ENCODE results near the gene GAS6.
"Not testable (repeated sequence)": the region's sequence is repeated elsewhere in the genome, so short reads cannot be mapped to it uniquely, and the experiment has no call there.

GAS6 gene

GRCh38 chr13:113863524-113864272 lies at the start of gene GAS6:
Gene GAS6 (minus strand): TSS chr13:113864076. CDS start chr13:113863920, 156 bp downstream.
- H3K27me3 Mint-ChIP-seq, result peaks cover 37% of the 10 kb centered on the region
- H3K27ac Mint-ChIP-seq, result no peak within 1 kb of the TSS
- peaks cover 17% of the 10 kb centered on the region for H3K4me1 Mint-ChIP-seq
- DNase-seq (ENCODE audit: low spot score in 2 of 2) (peak in 1 of 2 donors; percentile 39), ATAC-seq (ENCODE audit: low read depth) (peak; percentile 53)
- peaks cover 6% of the 10 kb centered on the region for H3K9me3 Mint-ChIP-seq
- H3K4me3 Mint-ChIP-seq, result peak within 1 kb of the TSS; percentile 82
- peaks cover 4% of the 10 kb centered on the region for H3K36me3 Mint-ChIP-seq

- not testable (repeated sequence) for DNase-seq (ENCODE audit: low spot score in 2 of 2); H3K36me3 Mint-ChIP-seq; H3K4me1 Mint-ChIP-seq; H3K27ac Mint-ChIP-seq; H3K9me3 Mint-ChIP-seq; ATAC-seq (ENCODE audit: low read depth); H3K4me3 Mint-ChIP-seq
- H3K27me3 Mint-ChIP-seq, result peaks cover 26% of the 10 kb centered on the region
Measured at GRCh38 chr13:113913408-113913807, 49.5 kb upstream of the GAS6 start.

DNA sequence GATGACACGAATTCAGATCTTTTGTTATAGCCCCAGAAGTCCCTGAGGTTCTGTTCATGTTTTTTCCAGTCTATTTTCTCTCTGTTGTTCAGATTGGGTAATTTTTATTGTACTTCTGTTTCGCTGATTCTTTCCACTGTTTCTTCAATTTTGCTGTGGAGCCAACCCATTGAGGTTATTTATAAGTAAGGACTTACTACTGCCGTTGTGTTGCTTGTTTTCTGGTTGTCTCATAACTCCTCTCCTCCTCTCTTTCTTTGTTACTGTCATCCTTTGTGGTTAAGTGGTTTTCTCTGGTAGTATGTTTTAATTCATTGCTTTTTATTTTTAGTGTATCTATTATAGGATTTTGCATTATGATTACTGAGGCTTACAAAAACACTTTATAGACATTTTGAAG lies 48.7 kb upstream of the GAS6 start:
- H3K27ac Mint-ChIP-seq, result no peak overlapping the region
- ATAC-seq (ENCODE audit: low read depth), result no peak

DNA sequence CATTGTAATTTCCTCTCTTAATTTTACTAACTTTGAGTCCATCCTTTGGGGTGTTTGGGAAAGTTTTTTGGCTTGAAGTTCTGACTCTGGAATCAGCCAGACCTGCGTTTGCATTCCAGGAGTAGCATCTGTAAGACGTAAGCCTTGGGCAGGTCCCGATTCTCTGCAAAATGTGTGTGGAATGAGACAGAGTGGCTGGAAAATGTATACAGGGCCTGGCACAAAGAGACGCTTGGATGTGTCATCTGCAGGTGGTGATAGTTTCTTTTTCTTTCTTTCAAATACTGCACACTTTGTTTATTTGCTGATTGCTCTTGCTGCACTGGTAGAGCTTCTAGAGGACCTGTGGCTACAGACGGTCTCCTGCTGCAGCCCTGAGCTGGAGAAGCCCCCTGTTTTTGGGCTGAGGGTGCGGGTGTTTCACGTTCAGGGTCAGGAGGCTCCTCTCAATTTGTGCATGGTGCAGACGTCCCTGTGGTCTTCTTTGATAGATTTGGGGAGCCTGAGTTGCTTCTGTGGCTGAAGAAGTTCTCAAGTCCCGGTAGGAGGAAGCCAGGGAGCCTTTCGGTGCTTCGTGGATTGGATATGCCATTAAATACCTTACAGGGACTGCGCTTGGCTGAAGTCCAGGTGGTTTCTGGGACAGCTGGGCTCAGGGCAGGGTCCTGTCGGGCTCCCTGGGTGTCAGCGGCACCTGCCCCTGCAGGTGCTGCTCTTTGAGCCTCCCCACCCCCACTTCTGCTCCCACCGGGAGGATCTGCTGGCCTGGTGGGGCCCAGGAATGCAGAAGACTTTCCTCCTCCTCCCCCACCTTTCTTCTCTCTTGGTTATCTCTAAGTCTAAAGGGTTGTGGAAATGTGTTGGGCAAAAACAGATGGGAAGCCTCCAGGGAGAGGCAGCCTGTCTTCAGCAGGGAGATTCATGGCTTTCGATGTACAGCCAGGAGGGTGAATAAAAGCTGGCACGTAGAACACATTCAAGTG lies 44.0 kb upstream of the GAS6 start:
- ATAC-seq (ENCODE audit: low read depth), result no peak
- peaks cover 8% of the 10 kb centered on the region for H3K4me1 Mint-ChIP-seq
- H3K27ac Mint-ChIP-seq, result no peak overlapping the region
- H3K27me3 Mint-ChIP-seq, result peaks cover 11% of the 10 kb centered on the region
- peaks cover 6% of the 10 kb centered on the region for H3K9me3 Mint-ChIP-seq
- H3K36me3 Mint-ChIP-seq, result peaks cover 4% of the 10 kb centered on the region
- H3K4me3 Mint-ChIP-seq, result no peak overlapping the region
- no peak for DNase-seq (ENCODE audit: low spot score in 2 of 2)

More for the DNA sequence above, 48.7 kb upstream of the GAS6 start:
- Mint-ChIP-seq H3K4me3 (no peak overlapping the region), H3K4me1 (peaks cover 7% of the 10 kb centered on the region), H3K9me3 (peaks cover 6% of the 10 kb centered on the region), H3K27me3 (peaks cover 26% of the 10 kb centered on the region), H3K36me3 (peaks cover 8% of the 10 kb centered on the region)
- no peak for DNase-seq (ENCODE audit: low spot score in 2 of 2)

GRCh38 chr13:113906571-113906970 lies 42.7 kb upstream of the GAS6 start:
- Mint-ChIP-seq H3K4me1 (peaks cover 8% of the 10 kb centered on the region), H3K9me3 (no peaks in the 10 kb centered on the region), H3K27ac (no peak overlapping the region), H3K27me3 (peaks cover 7% of the 10 kb centered on the region), H3K36me3 (no peaks in the 10 kb centered on the region), H3K4me3 (no peak overlapping the region)
- DNase-seq (ENCODE audit: low spot score in 2 of 2), result no peak
- ATAC-seq (ENCODE audit: low read depth), result no peak

DNA sequence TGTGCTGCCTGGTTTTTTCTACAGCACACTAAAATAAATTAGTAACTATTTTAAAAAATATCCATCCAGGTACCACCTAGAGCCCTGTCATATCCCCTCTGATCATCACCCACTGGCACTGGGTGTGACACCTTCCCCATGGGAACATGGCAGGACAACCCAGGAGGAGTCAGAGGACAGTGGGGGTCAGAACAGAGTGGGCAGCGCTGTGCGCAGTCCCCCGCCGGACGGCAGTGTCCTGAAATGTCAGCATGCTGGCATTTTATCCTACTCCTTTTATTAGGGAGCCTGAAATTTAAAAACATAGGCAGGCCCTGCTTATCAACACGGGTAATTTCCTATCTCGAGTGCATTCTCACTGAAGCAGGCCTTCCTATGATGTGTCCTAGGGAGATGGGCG lies 42.1 kb upstream of the GAS6 start:
- Mint-ChIP-seq H3K36me3 (no peaks in the 10 kb centered on the region), H3K4me3 (no peak overlapping the region), H3K27ac (no peak overlapping the region), H3K9me3 (no peaks in the 10 kb centered on the region), H3K27me3 (peaks cover 7% of the 10 kb centered on the region), H3K4me1 (peaks cover 8% of the 10 kb centered on the region)
- ATAC-seq (ENCODE audit: low read depth) (no peak), DNase-seq (ENCODE audit: low spot score in 2 of 2) (no peak)

DNA sequence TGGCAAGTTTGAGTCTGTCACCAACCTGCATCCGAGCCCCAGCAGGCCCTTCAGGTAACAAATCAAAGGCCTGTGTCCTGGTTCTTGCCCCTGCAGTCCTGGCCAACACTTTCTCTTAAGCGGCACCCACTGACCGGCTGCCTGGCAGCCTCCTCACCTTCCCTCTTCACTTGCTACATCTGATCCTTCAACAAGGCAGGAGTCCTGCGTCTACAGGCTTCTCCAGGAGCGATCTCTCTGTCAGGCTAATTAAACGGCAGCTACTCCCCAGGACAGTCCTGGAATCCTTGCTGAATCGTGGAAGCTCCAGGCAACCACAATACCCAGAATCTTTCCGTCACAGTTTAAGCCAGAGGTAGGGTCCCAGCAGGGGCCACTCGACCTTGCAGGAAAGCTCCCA lies 41.1 kb upstream of the GAS6 start:
- no peak overlapping the region for H3K27ac Mint-ChIP-seq

GRCh38 chr13:113904411-113904810 lies 40.5 kb upstream of the GAS6 start:
- no peaks in the 10 kb centered on the region for H3K9me3 Mint-ChIP-seq
- no peak overlapping the region for H3K4me3 Mint-ChIP-seq
- peaks cover 9% of the 10 kb centered on the region for H3K27me3 Mint-ChIP-seq
- H3K27ac Mint-ChIP-seq, result no peak overlapping the region
- no peaks in the 10 kb centered on the region for H3K36me3 Mint-ChIP-seq
- peaks cover 8% of the 10 kb centered on the region for H3K4me1 Mint-ChIP-seq
- ATAC-seq (ENCODE audit: low read depth) (no peak), DNase-seq (ENCODE audit: low spot score in 2 of 2) (no peak)

More for the DNA sequence above, 41.1 kb upstream of the GAS6 start:
- no peaks in the 10 kb centered on the region for H3K36me3 Mint-ChIP-seq
- DNase-seq (ENCODE audit: low spot score in 2 of 2) (no peak), ATAC-seq (ENCODE audit: low read depth) (no peak)
- peaks cover 9% of the 10 kb centered on the region for H3K27me3 Mint-ChIP-seq
- no peaks in the 10 kb centered on the region for H3K9me3 Mint-ChIP-seq
- peaks cover 8% of the 10 kb centered on the region for H3K4me1 Mint-ChIP-seq
- no peak overlapping the region for H3K4me3 Mint-ChIP-seq

- peaks cover 9% of the 10 kb centered on the region for H3K27me3 Mint-ChIP-seq
- H3K9me3 Mint-ChIP-seq, result no peaks in the 10 kb centered on the region
Measured at GRCh38 chr13:113903912-113904311, 40.0 kb upstream of the GAS6 start.

GRCh38 chr13:113902986-113903775 lies 39.3 kb upstream of the GAS6 start:
- Mint-ChIP-seq H3K27me3 (peaks cover 7% of the 10 kb centered on the region), H3K9me3 (no peaks in the 10 kb centered on the region), H3K36me3 (no peaks in the 10 kb centered on the region), H3K4me1 (peaks cover 6% of the 10 kb centered on the region), H3K27ac (no peak overlapping the region), H3K4me3 (no peak overlapping the region)
- no peak for ATAC-seq (ENCODE audit: low read depth)
- no peak for DNase-seq (ENCODE audit: low spot score in 2 of 2)

More at GRCh38 chr13:113903912-113904311, 40.0 kb upstream of the GAS6 start:
- no peaks in the 10 kb centered on the region for H3K36me3 Mint-ChIP-seq
- H3K4me3 Mint-ChIP-seq, result no peak overlapping the region
- DNase-seq (ENCODE audit: low spot score in 2 of 2), result no peak
- no peak for ATAC-seq (ENCODE audit: low read depth)
- H3K27ac Mint-ChIP-seq, result no peak overlapping the region
- peaks cover 8% of the 10 kb centered on the region for H3K4me1 Mint-ChIP-seq

GRCh38 chr13:113902481-113902880 lies 38.6 kb upstream of the GAS6 start:
- Mint-ChIP-seq H3K4me3 (no peak overlapping the region), H3K27ac (no peak overlapping the region), H3K9me3 (no peaks in the 10 kb centered on the region), H3K36me3 (no peaks in the 10 kb centered on the region), H3K4me1 (peaks cover 4% of the 10 kb centered on the region), H3K27me3 (peaks cover 6% of the 10 kb centered on the region)
- DNase-seq (ENCODE audit: low spot score in 2 of 2), result no peak
- ATAC-seq (ENCODE audit: low read depth), result no peak

DNA sequence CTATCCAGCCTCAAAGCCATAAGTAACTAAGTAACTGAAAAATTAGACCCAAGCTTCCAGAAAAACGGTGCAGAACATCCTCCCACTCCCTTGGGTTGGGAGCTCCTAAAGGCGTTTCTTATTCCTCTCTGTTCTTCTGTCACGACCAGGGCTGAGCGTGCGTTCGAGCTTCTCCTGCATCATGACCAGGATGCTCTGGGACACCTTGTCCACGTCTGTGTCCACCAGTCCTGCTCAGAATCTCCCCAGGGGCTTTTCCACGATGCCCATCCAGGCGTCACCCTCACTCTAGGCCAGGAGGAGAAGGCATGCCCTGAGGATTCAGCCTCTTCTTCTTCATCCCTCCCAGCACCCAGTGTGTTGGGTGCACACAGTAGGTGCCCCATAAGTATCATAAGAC lies 37.8 kb upstream of the GAS6 start:
- H3K27me3 Mint-ChIP-seq, result peaks cover 11% of the 10 kb centered on the region
- peaks cover 4% of the 10 kb centered on the region for H3K4me1 Mint-ChIP-seq
- ATAC-seq (ENCODE audit: low read depth) (no peak), DNase-seq (ENCODE audit: low spot score in 2 of 2) (no peak)
- H3K27ac Mint-ChIP-seq, result no peak overlapping the region
- H3K4me3 Mint-ChIP-seq, result no peak overlapping the region
- H3K9me3 Mint-ChIP-seq, result no peaks in the 10 kb centered on the region
- no peaks in the 10 kb centered on the region for H3K36me3 Mint-ChIP-seq

- no peak for ATAC-seq (ENCODE audit: low read depth)
- no peak for DNase-seq (ENCODE audit: low spot score in 2 of 2)
- Mint-ChIP-seq H3K27me3 (peaks cover 12% of the 10 kb centered on the region), H3K4me3 (no peak overlapping the region), H3K27ac (no peak overlapping the region), H3K36me3 (no peaks in the 10 kb centered on the region), H3K4me1 (peaks cover 4% of the 10 kb centered on the region), H3K9me3 (no peaks in the 10 kb centered on the region)
Measured at GRCh38 chr13:113901231-113901630, 37.4 kb upstream of the GAS6 start.
